Urothelium cell line (cell line): ENCODE results near the gene CDK8.

Experiments
- DNase-seq: peaks from one replicate; pipeline ENCODE4 v3.0.0; 2011; ENCODE audit warnings: low spot score, mixed read lengths
- FAIRE-seq: peaks from 2 replicates; lab custom pipeline; 2011; peaks lifted over from hg19 to GRCh38; lab: Jason Lieb, UNC

The CDK8 gene

GRCh38 chr13:26253787-26254582, at the start of gene CDK8:
Gene CDK8 (plus strand): TSS chr13:26254129. CDS start chr13:26254642, 513 bp downstream.
- DNase-seq = peak; percentile 76
- FAIRE-seq = no peak

- no peak for FAIRE-seq
Observed at GRCh38 chr13:26208287-26208686, 45.6 kb upstream of the CDK8 start.

GRCh38 chr13:26213345-26213744, 40.6 kb upstream of the CDK8 start:
- DNase-seq = no peak
- no peak for FAIRE-seq

More at GRCh38 chr13:26208287-26208686, 45.6 kb upstream of the CDK8 start:
- no peak for DNase-seq

GRCh38 chr13:26213982-26214381, 39.9 kb upstream of the CDK8 start:
- DNase-seq (no peak), FAIRE-seq (no peak)

- DNase-seq = no peak
- no peak for FAIRE-seq
Observed at GRCh38 chr13:26216042-26216441, 37.9 kb upstream of the CDK8 start.

- DNase-seq = no peak
- no peak for FAIRE-seq
Observed at GRCh38 chr13:26219726-26220125, 34.2 kb upstream of the CDK8 start.

- no peak for DNase-seq
- no peak for FAIRE-seq
Observed at GRCh38 chr13:26220575-26220974, 33.4 kb upstream of the CDK8 start.

- FAIRE-seq (no peak), DNase-seq (no peak)
Observed at GRCh38 chr13:26221399-26221720, 32.6 kb upstream of the CDK8 start.

GRCh38 chr13:26221721-26222519, 32.0 kb upstream of the CDK8 start, which contains the start of gene RNF6:
Gene RNF6 (minus strand): TSS chr13:26222314. CDS start chr13:26219649, 2,665 bp downstream.
- DNase-seq (peak; percentile 94), FAIRE-seq (no peak)

- no peak for FAIRE-seq
- DNase-seq = no peak
Observed at GRCh38 chr13:26222520-26223046, 31.3 kb upstream of the CDK8 start.

GRCh38 chr13:26225896-26226617, 27.9 kb upstream of the CDK8 start:
- DNase-seq (no peak), FAIRE-seq (no peak)

- FAIRE-seq = no peak
- DNase-seq = no peak
Observed at GRCh38 chr13:26227166-26227971, 26.6 kb upstream of the CDK8 start.

GRCh38 chr13:26228096-26228495, 25.8 kb upstream of the CDK8 start:
- DNase-seq (no peak), FAIRE-seq (no peak)

- no peak for DNase-seq
- FAIRE-seq = no peak
Observed at GRCh38 chr13:26229080-26229615, 24.8 kb upstream of the CDK8 start.

- DNase-seq = no peak
- no peak for FAIRE-seq
Observed at GRCh38 chr13:26230703-26231102, 23.2 kb upstream of the CDK8 start.

GRCh38 chr13:26236296-26236695, 17.6 kb upstream of the CDK8 start:
- DNase-seq (no peak), FAIRE-seq (no peak)

- FAIRE-seq (no peak), DNase-seq (no peak)
Observed at GRCh38 chr13:26246154-26246553, 7.8 kb upstream of the CDK8 start.

- DNase-seq = no peak
- FAIRE-seq = no peak
Observed at GRCh38 chr13:26247011-26247410, 6.9 kb upstream of the CDK8 start.

- FAIRE-seq (no peak), DNase-seq (no peak)
Observed at GRCh38 chr13:26247608-26248007, 6.3 kb upstream of the CDK8 start.

- DNase-seq (no peak), FAIRE-seq (no peak)
Observed at GRCh38 chr13:26249551-26249950, 4.4 kb upstream of the CDK8 start.
